ENCODE results near the gene CPVL.

CPVL gene

GRCh38 chr7:28977881-28978280 is 168.5 kb downstream of the CPVL start:
- no peak for DNase-seq (ENCODE audit: low read depth in 2 of 2)

DNA sequence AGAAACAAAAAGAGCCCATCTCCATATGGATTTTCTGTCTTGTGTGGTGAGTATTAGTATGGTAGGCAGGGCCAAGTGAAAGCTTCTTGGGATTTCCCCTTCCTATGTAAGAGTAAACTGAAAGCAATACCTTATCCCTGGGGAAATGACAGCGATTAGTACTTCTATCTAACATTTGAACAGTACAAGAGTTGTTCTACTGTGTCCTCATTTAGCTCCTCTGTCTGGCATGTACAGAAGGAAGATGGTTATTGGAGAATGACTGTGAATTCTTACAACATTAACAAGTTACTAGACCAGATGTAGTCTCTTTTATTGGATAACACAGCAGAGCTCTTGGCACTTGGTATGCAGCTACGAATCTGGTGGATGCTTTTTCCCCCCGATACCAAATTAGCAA is 170.3 kb downstream of the CPVL start:
- no peak for DNase-seq (ENCODE audit: low read depth in 2 of 2)

GRCh38 chr7:28973591-28973990 is 172.7 kb downstream of the CPVL start:
- no peak for DNase-seq (ENCODE audit: low read depth in 2 of 2)

DNA sequence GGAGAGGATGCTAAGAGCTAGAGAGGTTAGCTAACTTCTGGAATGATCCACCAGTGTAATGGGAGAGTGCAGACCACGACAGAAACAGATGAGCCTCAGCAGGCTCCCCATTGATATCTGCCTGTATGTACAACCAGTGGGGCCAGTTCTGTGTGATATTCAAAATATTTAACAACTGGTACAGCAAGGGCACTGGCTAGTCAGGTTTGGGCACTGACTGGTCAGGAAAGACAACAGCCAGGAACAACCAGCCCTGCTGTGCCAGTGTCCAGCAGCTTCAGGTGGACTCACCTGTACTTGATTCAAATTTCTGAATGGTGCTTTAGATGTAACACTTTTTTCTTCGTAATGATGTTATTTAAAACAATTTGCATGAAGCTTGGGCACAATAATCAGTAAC is 182.3 kb downstream of the CPVL start:
- DNase-seq (ENCODE audit: low read depth in 2 of 2): no peak

DNA sequence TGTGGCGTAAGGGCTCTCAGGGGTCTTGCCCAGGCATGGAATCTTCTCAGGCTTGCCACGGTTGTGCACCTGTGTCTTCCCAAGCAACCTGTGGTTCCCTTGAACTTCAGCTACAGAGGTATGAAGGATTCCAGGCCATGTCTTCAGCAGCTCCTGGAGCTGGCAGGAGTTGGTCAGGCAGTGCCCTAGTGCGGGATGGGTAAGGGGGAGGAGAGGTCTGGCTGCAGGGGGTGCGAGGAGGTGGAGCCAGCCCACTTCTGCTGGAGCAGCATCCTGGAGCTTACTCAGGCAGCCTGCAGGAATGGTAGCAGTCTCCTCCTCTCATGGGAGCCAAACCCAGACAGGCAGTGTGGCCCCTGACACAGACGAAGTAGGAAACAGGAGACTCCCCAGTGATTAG is 184.4 kb downstream of the CPVL start:
- DNase-seq (ENCODE audit: low read depth in 2 of 2): no peak

- DNase-seq (ENCODE audit: low read depth in 2 of 2): no peak
Observed at GRCh38 chr7:28960071-28960840, 186.1 kb downstream of the CPVL start.

DNA sequence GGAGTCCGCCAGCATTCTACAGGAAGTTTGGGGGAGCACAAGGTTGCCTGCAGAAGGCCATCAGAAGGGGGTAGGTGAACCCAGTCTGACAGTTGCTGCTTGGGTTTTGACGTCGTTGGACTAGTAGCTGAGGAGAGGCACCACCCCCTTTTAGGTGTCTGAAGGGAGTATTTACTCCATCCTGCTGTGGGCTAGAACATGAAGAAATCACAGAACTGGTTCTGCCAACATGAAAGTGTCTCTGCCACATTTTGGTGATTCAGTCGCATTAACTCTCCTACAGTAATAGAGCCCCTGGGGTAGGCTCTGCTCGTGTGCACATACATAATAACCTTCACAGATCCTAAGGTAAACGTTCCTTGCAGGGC is 187.4 kb downstream of the CPVL start:
- DNase-seq (ENCODE audit: low read depth in 2 of 2): no peak

DNA sequence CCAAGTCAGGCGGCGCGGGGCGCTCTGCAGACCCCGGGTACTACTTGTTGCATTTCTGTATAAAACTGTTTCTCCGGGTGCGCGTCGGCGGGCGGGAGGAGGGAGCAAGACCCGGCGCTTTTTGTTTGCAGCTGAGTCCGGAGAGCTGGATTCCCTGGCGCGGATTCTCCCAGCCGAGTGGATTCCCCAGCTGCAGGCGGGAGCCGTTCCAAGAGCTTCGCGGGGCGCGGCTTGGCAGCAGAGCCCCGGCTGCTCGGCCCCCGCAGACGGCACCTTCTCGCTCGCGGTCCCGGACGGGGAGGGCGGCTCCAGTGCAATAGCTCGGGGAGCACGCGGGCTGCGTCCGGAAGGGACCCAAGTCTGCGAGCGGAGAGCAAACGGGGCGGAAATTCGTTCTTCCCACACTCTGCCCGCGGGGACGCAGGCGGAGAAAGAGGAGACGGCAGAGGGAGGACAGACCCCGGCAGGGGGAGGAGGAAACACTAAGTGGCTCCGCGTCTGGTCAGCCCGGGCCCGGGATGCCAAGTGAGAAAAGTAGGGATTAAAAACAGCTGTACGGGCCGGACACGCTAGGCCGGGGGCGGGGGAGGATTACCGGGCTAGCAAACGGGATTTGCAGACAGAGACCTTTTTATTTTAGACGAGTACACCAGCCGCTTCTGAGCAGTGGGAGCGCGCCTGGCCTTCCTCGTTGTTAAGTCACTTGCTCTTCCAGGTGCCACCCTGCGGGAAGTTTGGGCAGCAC is 187.9 kb downstream of the CPVL start, which contains the start of gene TRIL:
TSS of gene TRIL (minus strand) at position 96 of the 745 bp plus-strand sequence. CDS start 284 bp downstream, outside the sequence.
- no peak for DNase-seq (ENCODE audit: low read depth in 2 of 2)

- DNase-seq (ENCODE audit: low read depth in 2 of 2): no peak
Observed at GRCh38 chr7:28957751-28958234, 188.5 kb downstream of the CPVL start.

DNA sequence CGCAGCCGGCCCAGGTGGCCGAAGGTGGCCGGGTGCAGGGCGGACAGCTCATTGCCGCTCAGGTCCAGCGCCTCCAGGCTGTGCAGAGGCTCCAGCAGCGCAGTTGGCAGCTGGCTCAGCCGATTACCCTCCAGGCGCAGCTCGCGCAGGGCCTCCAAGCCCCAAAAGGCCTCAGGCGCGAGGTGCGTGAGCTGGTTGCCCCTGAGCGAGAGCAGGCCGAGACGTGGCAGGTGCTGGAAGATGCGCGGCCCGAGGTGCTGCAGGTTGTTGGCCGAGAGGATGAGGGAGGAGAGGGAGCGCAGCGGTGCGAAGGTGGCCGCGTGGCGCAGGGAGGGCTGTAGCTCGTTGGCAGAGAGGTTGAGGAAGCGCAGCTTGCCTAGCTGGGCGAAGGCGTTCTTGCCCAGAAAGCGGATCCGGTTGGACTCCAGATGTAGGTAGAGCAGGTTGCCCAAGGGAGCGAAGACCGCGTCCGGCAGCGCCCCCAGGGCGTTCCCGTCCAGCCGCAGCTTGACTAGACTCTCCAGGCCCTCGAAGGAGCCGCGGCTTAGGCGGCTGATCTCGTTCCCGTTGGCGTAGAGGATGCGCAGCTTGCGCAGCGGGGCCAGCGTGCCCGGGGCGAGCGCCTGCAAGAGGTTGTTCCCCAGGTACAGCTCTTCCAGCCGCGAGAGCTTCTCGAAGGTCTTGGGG is 189.1 kb downstream of the CPVL start:
- no peak for DNase-seq (ENCODE audit: low read depth in 2 of 2)

DNA sequence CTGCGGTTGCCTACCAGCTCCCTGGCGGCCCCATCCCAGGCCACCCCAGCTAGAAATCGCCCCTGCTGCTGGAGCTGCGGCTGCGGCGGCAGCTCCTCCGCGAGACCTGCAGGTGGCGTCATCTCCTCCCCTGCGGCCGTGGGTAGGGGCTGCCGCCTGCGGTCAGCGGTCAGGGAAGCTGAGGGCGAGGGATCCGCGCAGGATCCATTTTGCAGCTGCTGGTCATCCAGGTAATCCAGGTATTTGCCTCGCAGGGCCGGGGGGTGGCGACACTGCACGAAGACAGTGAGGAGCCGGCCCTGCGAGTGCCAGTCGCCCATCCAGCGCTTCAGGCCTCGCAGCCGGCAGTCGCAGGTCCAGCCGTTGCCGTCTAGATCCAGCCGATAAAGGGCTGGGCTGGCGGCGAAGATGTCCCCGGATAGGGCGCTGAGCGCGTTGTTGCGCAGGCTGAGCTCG is 189.7 kb downstream of the CPVL start:
- DNase-seq (ENCODE audit: low read depth in 2 of 2): no peak

- no peak for DNase-seq (ENCODE audit: low read depth in 2 of 2)
Observed at GRCh38 chr7:28955718-28956607, 190.4 kb downstream of the CPVL start.

- DNase-seq (ENCODE audit: low read depth in 2 of 2): no peak
Observed at GRCh38 chr7:28955356-28955717, 191.0 kb downstream of the CPVL start.

- DNase-seq (ENCODE audit: low read depth in 2 of 2): no peak
Observed at GRCh38 chr7:28954946-28955345, 191.4 kb downstream of the CPVL start.

- DNase-seq (ENCODE audit: low read depth in 2 of 2): no peak
Observed at GRCh38 chr7:28954471-28954870, 191.9 kb downstream of the CPVL start.

DNA sequence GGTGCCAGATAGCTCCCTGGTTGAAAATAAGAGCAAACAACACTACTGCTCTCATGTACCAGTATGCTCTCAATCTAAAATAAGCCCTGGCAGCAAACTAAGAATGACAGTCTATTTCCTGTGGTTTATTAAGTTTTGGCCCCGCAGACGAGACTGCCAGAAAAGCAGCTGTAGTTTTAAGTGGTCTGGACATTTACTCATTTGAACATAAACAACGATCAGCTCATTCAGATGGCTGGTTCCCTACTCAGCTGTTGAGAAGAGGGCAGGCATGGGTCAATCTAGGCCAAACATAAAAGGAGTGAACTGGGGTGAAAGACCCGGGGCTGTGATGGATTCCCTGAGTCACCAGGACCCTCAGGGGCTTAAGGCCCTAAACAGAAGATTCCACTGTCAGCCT is 192.7 kb downstream of the CPVL start:
- no peak for DNase-seq (ENCODE audit: low read depth in 2 of 2)
